ENCODE data around the gene NKD1. TPM values are rescaled to one million over a fixed set of nuclear protein-coding genes. Genes with fewer than 3 reads are reported as not detected.

NKD1 gene
- polyA plus RNA-seq, 3 donors: 0.01 TPM; not detected in 2

GRCh38 chr16:50692644-50692998, 144.4 kb downstream of the NKD1 start:
- no peaks in the 10 kb centered on the region for H3K27me3 Mint-ChIP-seq (ENCODE audit: low read depth in 3 of 3)
- no peaks in the 10 kb centered on the region for H4K20me1 ChIP-seq (ENCODE audit: insufficient read depth, low read length)
- no peak overlapping the region for H2AFZ ChIP-seq (ENCODE audit: insufficient read depth, low read depth, low read length, poor library complexity, severe bottlenecking)
- H3K9ac ChIP-seq (ENCODE audit: insufficient read depth, low read length, poor library complexity, severe bottlenecking): peak overlapping the region; percentile 95
- H3K4me2 ChIP-seq (replicated peaks; ENCODE audit: extremely low read depth, low read length, poor library complexity, severe bottlenecking): peak overlapping the region; percentile 99
- no peaks in the 10 kb centered on the region for H3K27me3 ChIP-seq (ENCODE audit: control insufficient read depth in 2 of 2, insufficient read depth in 2 of 2, low read length in 2 of 2)
- DNase-seq: no peak
- H3K36me3 ChIP-seq (replicated peaks in 1 of 2; ENCODE audit: control insufficient read depth in 1 of 2, insufficient read depth in 2 of 2, low read length in 2 of 2): no peaks in the 10 kb centered on the region
- 87% methylated on average over 3 of the region's 4 CpGs for WGBS (ENCODE audit: insufficient coverage)
- H3K27ac ChIP-seq (ENCODE audit: low read depth in 1 of 2, low read length in 2 of 2): peak overlapping the region; percentile 34 to 100
- no peaks in the 10 kb centered on the region for H3K9me3 Mint-ChIP-seq
- peak overlapping the region in 2 of 3 experiments; percentile 90 to 95 for H3K4me3 ChIP-seq (replicated peaks in 1 of 3; ENCODE audit: low read depth in 2 of 3, low read length in 3 of 3)
- H3K79me2 ChIP-seq (ENCODE audit: insufficient read depth, low read length): peaks cover 54% of the 10 kb centered on the region
- intact Hi-C loops (cut with micrococcal nuclease): loop anchor here in 1 of 2 donors (10.0 kb wide), 1 partner anchor 418 kb away; no protein-coding TSS in a partner anchor
- peak overlapping the region in 6 of 7 donors; percentile 92 to 98 (median 98) for H3K27ac Mint-ChIP-seq
- H3K9me3 ChIP-seq (replicated peaks in 1 of 2; ENCODE audit: control insufficient read depth in 1 of 2, insufficient read depth in 1 of 2, low read length in 2 of 2): no peaks in the 10 kb centered on the region
- peaks cover 78% of the 10 kb centered on the region for H3K4me1 Mint-ChIP-seq
- H3K4me3 Mint-ChIP-seq: peak overlapping the region; percentile 84 to 98
- peaks cover 48 to 57% of the 10 kb centered on the region in 2 donors for H3K4me1 ChIP-seq (ENCODE audit: control insufficient read depth in 1 of 2, insufficient read depth in 2 of 2, low read length in 2 of 2)
- TF ChIP-seq CTCF (IDR thresholded peaks at IDR 0.05): no peak
- H3K36me3 Mint-ChIP-seq: peaks cover 6 to 14% of the 10 kb centered on the region in 2 donors

- Histone ChIP-seq H2AFZ (ENCODE audit: insufficient read depth, low read depth, low read length, poor library complexity, severe bottlenecking) (peak within 1 kb of the TSS; percentile 55), H3K9me3 (replicated peaks in 1 of 2; ENCODE audit: control insufficient read depth in 1 of 2, insufficient read depth in 1 of 2, low read length in 2 of 2) (no peaks in the 10 kb centered on the region), H3K9ac (ENCODE audit: insufficient read depth, low read length, poor library complexity, severe bottlenecking) (peak within 1 kb of the TSS; percentile 95), H3K4me1 (ENCODE audit: control insufficient read depth in 1 of 2, insufficient read depth in 2 of 2, low read length in 2 of 2) (peaks cover 48 to 57% of the 10 kb centered on the region in 2 donors), H3K36me3 (replicated peaks in 1 of 2; ENCODE audit: control insufficient read depth in 1 of 2, insufficient read depth in 2 of 2, low read length in 2 of 2) (no peaks in the 10 kb centered on the region), H3K27me3 (ENCODE audit: control insufficient read depth in 2 of 2, insufficient read depth in 2 of 2, low read length in 2 of 2) (no peaks in the 10 kb centered on the region), H3K27ac (ENCODE audit: low read depth in 1 of 2, low read length in 2 of 2) (peak within 1 kb of the TSS; percentile 97 to 100), H4K20me1 (ENCODE audit: insufficient read depth, low read length) (peaks cover 2% of the 10 kb centered on the region), H3K4me2 (replicated peaks; ENCODE audit: extremely low read depth, low read length, poor library complexity, severe bottlenecking) (peak within 1 kb of the TSS; percentile 99), H3K79me2 (ENCODE audit: insufficient read depth, low read length) (peaks cover 59% of the 10 kb centered on the region), H3K4me3 (replicated peaks in 1 of 3; ENCODE audit: low read depth in 2 of 3, low read length in 3 of 3) (peak within 1 kb of the TSS; percentile 88 to 95 (median 90))
- intact Hi-C loops (cut with micrococcal nuclease): loop anchor here in 1 of 2 donors (10.0 kb wide), 1 partner anchor 418 kb away; no protein-coding TSS in a partner anchor
- Mint-ChIP-seq H3K36me3 (peaks cover 6 to 20% of the 10 kb centered on the region in 2 donors), H3K4me3 (peak within 1 kb of the TSS; percentile 95 to 99), H3K4me1 (peaks cover 78% of the 10 kb centered on the region), H3K27ac (peak within 1 kb of the TSS; percentile 98 to 100 (median 99)), H3K9me3 (no peaks in the 10 kb centered on the region), H3K27me3 (ENCODE audit: low read depth in 3 of 3) (no peaks in the 10 kb centered on the region)
- 6% methylated on average over 53 of the region's 56 CpGs for WGBS (ENCODE audit: insufficient coverage)
- peak in 2 of 3 donors; percentile 33 to 48 for DNase-seq
- no peak for TF ChIP-seq CTCF (IDR thresholded peaks at IDR 0.05)
Measured at GRCh38 chr16:50692999-50693781, 145.0 kb downstream of the NKD1 start, which contains the start of gene NOD2. NOD2 (plus strand) TSS chr16:50693606; CDS start chr16:50699496, 5,890 bp downstream.
